Astrocyte (in vitro differentiated cells and primary cell): Measurements from ENCODE around the gene ZNF3. TPM values are rescaled to one million over a fixed set of nuclear protein-coding genes. Genes with fewer than 3 reads are reported as not detected.

ENCODE experiments used
- DNase-seq: peaks from one replicate; pipeline ENCODE4 v3.0.0-alpha.2; 2010; ENCODE audit warnings: low read depth
- FAIRE-seq: peaks from 2 replicates; lab custom pipeline; 2011; peaks lifted over from hg19 to GRCh38; lab: Jason Lieb, UNC
- H2AFZ ChIP-seq: 2 replicates; pipeline ENCODE4 v1.6.0; 2012; ENCODE audit warnings: low read depth, low read length, inconsistent platforms
- H3K27ac ChIP-seq: 2 replicates; pipeline ENCODE4 v1.5.1; 2011; ENCODE audit warnings: low read depth, low read length, inconsistent platforms
- H3K27me3 ChIP-seq: 2 replicates; pipeline ENCODE4 v1.6.0; 2011; ENCODE audit warnings: low read length, inconsistent platforms; ENCODE audit not compliant: insufficient read depth
- H3K36me3 ChIP-seq: 2 replicates; pipeline ENCODE4 v1.5.1; 2011; ENCODE audit warnings: low read length, inconsistent platforms; ENCODE audit not compliant: insufficient read depth
- H3K4me1 ChIP-seq: 2 replicates; pipeline ENCODE4 v1.5.1; 2011; ENCODE audit warnings: low read length, inconsistent platforms; ENCODE audit not compliant: insufficient read depth
- H3K4me2 ChIP-seq: 2 replicates; pipeline ENCODE4 v1.6.0; 2012; ENCODE audit warnings: low read length, inconsistent platforms
- H3K4me3 ChIP-seq: 2 replicates; pipeline ENCODE4 v1.5.1; 2011; ENCODE audit warnings: low read depth, mild to moderate bottlenecking, low read length, inconsistent platforms; ENCODE audit not compliant: insufficient read depth
- H3K79me2 ChIP-seq: 2 replicates; pipeline ENCODE4 v1.6.0; 2012; ENCODE audit warnings: mild to moderate bottlenecking, low read length, inconsistent platforms; ENCODE audit not compliant: insufficient read depth
- H3K9ac ChIP-seq: 2 replicates; pipeline ENCODE4 v1.6.0; 2012; ENCODE audit warnings: mild to moderate bottlenecking, low read length, inconsistent platforms
- H3K9me3 ChIP-seq: 2 replicates; pipeline ENCODE4 v1.5.1; 2012; ENCODE audit warnings: low read depth, mild to moderate bottlenecking, low read length, inconsistent platforms; ENCODE audit not compliant: insufficient read depth
- H4K20me1 ChIP-seq: 2 replicates; pipeline ENCODE4 v1.6.0; 2012; ENCODE audit warnings: low read length, inconsistent platforms; ENCODE audit not compliant: insufficient read depth
- H3K27ac Mint-ChIP-seq: one replicate; pipeline ENCODE4 v1.8.0; 2021; ENCODE audit warnings: mild to moderate bottlenecking, mixed read lengths; ENCODE audit not compliant: unreplicated experiment
- H3K27me3 Mint-ChIP-seq: one replicate; pipeline ENCODE4 v1.8.0; 2021; ENCODE audit warnings: low read depth, mixed read lengths; ENCODE audit not compliant: unreplicated experiment
- H3K36me3 Mint-ChIP-seq: one replicate; pipeline ENCODE4 v1.8.0; 2021; ENCODE audit warnings: low read depth, mixed read lengths; ENCODE audit not compliant: unreplicated experiment
- H3K4me1 Mint-ChIP-seq: one replicate; pipeline ENCODE4 v1.8.0; 2021; ENCODE audit warnings: low read depth, mixed read lengths; ENCODE audit not compliant: unreplicated experiment
- H3K4me3 Mint-ChIP-seq: one replicate; pipeline ENCODE4 v1.8.0; 2021; ENCODE audit warnings: mild to moderate bottlenecking, moderate library complexity, mixed read lengths; ENCODE audit not compliant: unreplicated experiment
- H3K9me3 Mint-ChIP-seq: one replicate; pipeline ENCODE4 v1.8.0; 2021; ENCODE audit warnings: mild to moderate bottlenecking, mixed read lengths; ENCODE audit not compliant: unreplicated experiment
- EZH2 ChIP-seq: IDR thresholded peaks from 2 replicates; pipeline ENCODE4 v1.6.1; 2012; ENCODE audit warnings: mild to moderate bottlenecking, low read length, inconsistent platforms; ENCODE audit not compliant: insufficient read depth
- total RNA-seq: library from RNA; stranded (reverse); gene quantifications from 2 replicates; pipeline ENCODE4 v1.2.1, GENCODE V29; 2021
- TF ChIP-seq, protein P1 (sequence below): IDR thresholded peaks from 2 replicates; pipeline ENCODE4 v1.5.1; 2011; ENCODE audit warnings: low read depth, mild to moderate bottlenecking, inconsistent platforms, low read length, moderate library complexity; ENCODE audit not compliant: insufficient read depth

Gene ZNF3
- total RNA-seq, 1 donor from 2014 or later: 24.0 TPM

- H3K9me3 ChIP-seq: no peaks in the 10 kb centered on the region
- peaks cover 5% of the 10 kb centered on the region for H4K20me1 ChIP-seq
- H3K4me3 ChIP-seq: no peak overlapping the region
- Mint-ChIP-seq H3K9me3 (peaks cover 2% of the 10 kb centered on the region), H3K27me3 (no peaks in the 10 kb centered on the region), H3K27ac (no peak overlapping the region), H3K36me3 (peaks cover 17% of the 10 kb centered on the region), H3K4me3 (no peak overlapping the region), H3K4me1 (no peaks in the 10 kb centered on the region)
- peaks cover 6% of the 10 kb centered on the region for H3K36me3 ChIP-seq
- peaks cover 7% of the 10 kb centered on the region for H3K4me1 ChIP-seq
- TF ChIP-seq, protein P1, sequence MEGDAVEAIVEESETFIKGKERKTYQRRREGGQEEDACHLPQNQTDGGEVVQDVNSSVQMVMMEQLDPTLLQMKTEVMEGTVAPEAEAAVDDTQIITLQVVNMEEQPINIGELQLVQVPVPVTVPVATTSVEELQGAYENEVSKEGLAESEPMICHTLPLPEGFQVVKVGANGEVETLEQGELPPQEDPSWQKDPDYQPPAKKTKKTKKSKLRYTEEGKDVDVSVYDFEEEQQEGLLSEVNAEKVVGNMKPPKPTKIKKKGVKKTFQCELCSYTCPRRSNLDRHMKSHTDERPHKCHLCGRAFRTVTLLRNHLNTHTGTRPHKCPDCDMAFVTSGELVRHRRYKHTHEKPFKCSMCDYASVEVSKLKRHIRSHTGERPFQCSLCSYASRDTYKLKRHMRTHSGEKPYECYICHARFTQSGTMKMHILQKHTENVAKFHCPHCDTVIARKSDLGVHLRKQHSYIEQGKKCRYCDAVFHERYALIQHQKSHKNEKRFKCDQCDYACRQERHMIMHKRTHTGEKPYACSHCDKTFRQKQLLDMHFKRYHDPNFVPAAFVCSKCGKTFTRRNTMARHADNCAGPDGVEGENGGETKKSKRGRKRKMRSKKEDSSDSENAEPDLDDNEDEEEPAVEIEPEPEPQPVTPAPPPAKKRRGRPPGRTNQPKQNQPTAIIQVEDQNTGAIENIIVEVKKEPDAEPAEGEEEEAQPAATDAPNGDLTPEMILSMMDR: no peak
- TF ChIP-seq EZH2: no peak
- peaks cover 12% of the 10 kb centered on the region for H3K79me2 ChIP-seq
- no peaks in the 10 kb centered on the region for H3K27me3 ChIP-seq
- no peak overlapping the region for H3K9ac ChIP-seq
- no peak overlapping the region for H3K27ac ChIP-seq
- DNase-seq (no peak), FAIRE-seq (no peak)
- no peak overlapping the region for H2AFZ ChIP-seq
- H3K4me2 ChIP-seq: no peak overlapping the region
Observed at GRCh38 chr7:100115026-100115425, 33.5 kb upstream of the ZNF3 start.

DNA sequence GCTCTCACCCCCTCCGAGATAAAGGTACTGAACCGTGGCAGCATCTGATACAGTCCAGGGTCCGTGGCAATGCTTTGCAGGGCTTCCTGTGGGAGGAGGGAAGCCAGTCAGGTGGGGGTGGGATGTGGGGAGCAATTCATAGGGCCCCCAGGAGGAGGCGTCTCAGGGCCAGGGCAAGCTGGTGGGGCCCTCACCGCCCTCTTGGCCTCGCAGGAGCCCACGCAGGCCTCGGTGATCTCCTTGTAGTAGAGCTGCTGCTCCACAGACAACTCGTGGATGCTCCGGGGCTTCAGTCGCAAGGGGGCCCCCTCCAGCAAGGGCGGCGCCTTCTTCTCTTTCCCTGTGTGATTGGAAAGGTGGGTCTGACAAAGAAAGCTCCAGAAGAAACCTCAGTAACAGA lies 30.4 kb upstream of the ZNF3 start:
- Histone ChIP-seq H4K20me1 (peaks cover 13% of the 10 kb centered on the region), H3K27me3 (no peaks in the 10 kb centered on the region), H3K27ac (no peak overlapping the region), H3K9me3 (no peaks in the 10 kb centered on the region), H3K79me2 (no peaks in the 10 kb centered on the region), H3K4me2 (no peak overlapping the region), H2AFZ (no peak overlapping the region), H3K4me3 (no peak overlapping the region), H3K36me3 (peaks cover 14% of the 10 kb centered on the region), H3K4me1 (no peaks in the 10 kb centered on the region), H3K9ac (no peak overlapping the region)
- FAIRE-seq: no peak
- no peaks in the 10 kb centered on the region for H3K27me3 Mint-ChIP-seq
- H3K9me3 Mint-ChIP-seq: no peaks in the 10 kb centered on the region
- no peak for DNase-seq
- TF ChIP-seq, protein P1: no peak
- no peak for TF ChIP-seq EZH2
- H3K4me3 Mint-ChIP-seq: no peak overlapping the region
- no peak overlapping the region for H3K27ac Mint-ChIP-seq
- no peaks in the 10 kb centered on the region for H3K4me1 Mint-ChIP-seq
- H3K36me3 Mint-ChIP-seq: peaks cover 33% of the 10 kb centered on the region

- peaks cover 17% of the 10 kb centered on the region for H3K36me3 ChIP-seq
- H3K9me3 ChIP-seq: no peaks in the 10 kb centered on the region
- Mint-ChIP-seq H3K36me3 (peaks cover 37% of the 10 kb centered on the region), H3K27me3 (no peaks in the 10 kb centered on the region), H3K4me3 (no peak overlapping the region), H3K9me3 (no peaks in the 10 kb centered on the region), H3K27ac (no peak overlapping the region), H3K4me1 (no peaks in the 10 kb centered on the region)
- no peaks in the 10 kb centered on the region for H3K4me1 ChIP-seq
- H3K4me2 ChIP-seq: no peak overlapping the region
- peaks cover 13% of the 10 kb centered on the region for H4K20me1 ChIP-seq
- no peaks in the 10 kb centered on the region for H3K27me3 ChIP-seq
- H3K79me2 ChIP-seq: no peaks in the 10 kb centered on the region
- no peak overlapping the region for H3K4me3 ChIP-seq
- no peak overlapping the region for H3K9ac ChIP-seq
- no peak overlapping the region for H3K27ac ChIP-seq
- no peak overlapping the region for H2AFZ ChIP-seq
- TF ChIP-seq, protein P1: no peak
- no peak for TF ChIP-seq EZH2
- DNase-seq (no peak), FAIRE-seq (no peak)
Observed at GRCh38 chr7:100111156-100111555, 29.6 kb upstream of the ZNF3 start.
